Measurements from ENCODE around the gene TBX5. TPM values are rescaled to one million over a fixed set of nuclear protein-coding genes. Genes with fewer than 3 reads are reported as not detected.
A peak's percentile ranks its signal among the peaks of the same experiment; 100 is the strongest.
"Not testable (repeated sequence)": the region's sequence is repeated elsewhere in the genome, so short reads cannot be mapped to it uniquely, and the experiment has no call there.

Gene TBX5
- total and polyA plus RNA-seq, 2 experiments from 2014 or later: 0.21 TPM; not detected in 1

- TF ChIP-seq ZNF462 (CRISPR knock-in tag; IDR thresholded peaks at IDR 0.05) (no peak), ZNF114 (CRISPR knock-in tag; IDR thresholded peaks at IDR 0.05) (no peak), POLR2AphosphoS5 (IDR thresholded peaks at IDR 0.05; ENCODE audit: low read depth) (no peak), JUNB (IDR thresholded peaks at IDR 0.05; ENCODE audit: unreplicated experiment) (no peak)
Observed at GRCh38 chr12:114360485-114360884, 45.5 kb downstream of the TBX5 start (continued).

GRCh38 chr12:114355389-114356088, 50.4 kb downstream of the TBX5 start:
- DNase-seq (ENCODE audit: low spot score) (peak; percentile 82), ATAC-seq (peak; percentile 99)
- no peak overlapping the region for H3K4me3 Mint-ChIP-seq
- H3K4me2 ChIP-seq: no peak overlapping the region
- H4K20me1 ChIP-seq (replicated peaks; ENCODE audit: insufficient read depth): no peaks in the 10 kb centered on the region
- no peaks in the 10 kb centered on the region for H3K36me3 Mint-ChIP-seq (ENCODE audit: low read depth)
- no peaks in the 10 kb centered on the region for H3F3A ChIP-seq (replicated peaks; ENCODE audit: low read depth)
- no peaks in the 10 kb centered on the region for H3K4me1 ChIP-seq (ENCODE audit: insufficient read depth)
- no peaks in the 10 kb centered on the region for H3K36me3 ChIP-seq (ENCODE audit: insufficient read depth)
- H3K4me1 Mint-ChIP-seq: peaks cover 7% of the 10 kb centered on the region; the same call in 2 of the 3 replicates
- H3K79me2 ChIP-seq (replicated peaks; ENCODE audit: insufficient read depth): no peaks in the 10 kb centered on the region
- H3K9me3 Mint-ChIP-seq: no peaks in the 10 kb centered on the region
- H3K27me3 Mint-ChIP-seq (ENCODE audit: insufficient read depth, low read depth, poor library complexity): peaks cover under 1% of the 10 kb centered on the region
- no peak overlapping the region for H3K27ac ChIP-seq (ENCODE audit: low read depth)
- TF ChIP-seq, protein P1, sequence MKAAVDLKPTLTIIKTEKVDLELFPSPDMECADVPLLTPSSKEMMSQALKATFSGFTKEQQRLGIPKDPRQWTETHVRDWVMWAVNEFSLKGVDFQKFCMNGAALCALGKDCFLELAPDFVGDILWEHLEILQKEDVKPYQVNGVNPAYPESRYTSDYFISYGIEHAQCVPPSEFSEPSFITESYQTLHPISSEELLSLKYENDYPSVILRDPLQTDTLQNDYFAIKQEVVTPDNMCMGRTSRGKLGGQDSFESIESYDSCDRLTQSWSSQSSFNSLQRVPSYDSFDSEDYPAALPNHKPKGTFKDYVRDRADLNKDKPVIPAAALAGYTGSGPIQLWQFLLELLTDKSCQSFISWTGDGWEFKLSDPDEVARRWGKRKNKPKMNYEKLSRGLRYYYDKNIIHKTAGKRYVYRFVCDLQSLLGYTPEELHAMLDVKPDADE (IDR thresholded peaks at IDR 0.05): no peak
- TF ChIP-seq, protein P2, sequence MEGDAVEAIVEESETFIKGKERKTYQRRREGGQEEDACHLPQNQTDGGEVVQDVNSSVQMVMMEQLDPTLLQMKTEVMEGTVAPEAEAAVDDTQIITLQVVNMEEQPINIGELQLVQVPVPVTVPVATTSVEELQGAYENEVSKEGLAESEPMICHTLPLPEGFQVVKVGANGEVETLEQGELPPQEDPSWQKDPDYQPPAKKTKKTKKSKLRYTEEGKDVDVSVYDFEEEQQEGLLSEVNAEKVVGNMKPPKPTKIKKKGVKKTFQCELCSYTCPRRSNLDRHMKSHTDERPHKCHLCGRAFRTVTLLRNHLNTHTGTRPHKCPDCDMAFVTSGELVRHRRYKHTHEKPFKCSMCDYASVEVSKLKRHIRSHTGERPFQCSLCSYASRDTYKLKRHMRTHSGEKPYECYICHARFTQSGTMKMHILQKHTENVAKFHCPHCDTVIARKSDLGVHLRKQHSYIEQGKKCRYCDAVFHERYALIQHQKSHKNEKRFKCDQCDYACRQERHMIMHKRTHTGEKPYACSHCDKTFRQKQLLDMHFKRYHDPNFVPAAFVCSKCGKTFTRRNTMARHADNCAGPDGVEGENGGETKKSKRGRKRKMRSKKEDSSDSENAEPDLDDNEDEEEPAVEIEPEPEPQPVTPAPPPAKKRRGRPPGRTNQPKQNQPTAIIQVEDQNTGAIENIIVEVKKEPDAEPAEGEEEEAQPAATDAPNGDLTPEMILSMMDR (conservative IDR thresholded peaks at IDR 0.05; ENCODE audit: low read depth in 2 of 2): peak; percentile 71 to 88
- no peak overlapping the region for H3K27ac Mint-ChIP-seq
- H3K9me2 ChIP-seq (ENCODE audit: insufficient read depth): no peaks in the 10 kb centered on the region; the same call in 1 of the 2 replicates
- H3K4me3 ChIP-seq: no peak overlapping the region
- H2AFZ ChIP-seq: no peak overlapping the region
- no peaks in the 10 kb centered on the region for H3K27me3 ChIP-seq (ENCODE audit: insufficient read depth)

DNA sequence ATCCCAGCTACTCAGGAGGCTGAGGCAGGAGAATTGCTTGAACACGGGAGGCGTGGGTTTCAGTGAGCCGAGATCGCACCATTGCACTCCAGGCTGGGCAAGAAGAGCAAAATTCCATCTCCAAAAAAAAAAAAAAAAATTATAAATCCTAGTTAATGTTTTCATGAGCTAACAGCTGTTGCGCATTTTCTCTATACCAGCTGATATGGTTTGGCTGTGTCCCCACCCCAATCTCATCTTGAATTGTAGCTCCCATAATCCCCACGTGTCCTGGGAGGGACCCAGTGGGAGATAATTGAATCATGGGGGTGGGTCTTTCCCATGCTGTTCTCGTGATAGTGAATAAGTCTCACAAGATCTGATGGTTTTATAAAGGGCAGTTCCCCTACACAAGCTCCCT, 56.7 kb downstream of the TBX5 start:
- H3K9me3 Mint-ChIP-seq; H3K36me3 Mint-ChIP-seq (ENCODE audit: low read depth); ATAC-seq; H3K79me2 ChIP-seq (replicated peaks; ENCODE audit: insufficient read depth); H3K27ac ChIP-seq (ENCODE audit: low read depth); H3K36me3 ChIP-seq (ENCODE audit: insufficient read depth); H3K4me2 ChIP-seq; H3K27me3 ChIP-seq (ENCODE audit: insufficient read depth); H2AFZ ChIP-seq; H3K4me1 ChIP-seq (ENCODE audit: insufficient read depth); H3K4me3 Mint-ChIP-seq; H3K27me3 Mint-ChIP-seq (ENCODE audit: insufficient read depth, low read depth, poor library complexity); DNase-seq (ENCODE audit: low spot score); H4K20me1 ChIP-seq (replicated peaks; ENCODE audit: insufficient read depth); H3K4me1 Mint-ChIP-seq; H3K9me2 ChIP-seq (ENCODE audit: insufficient read depth); H3F3A ChIP-seq (replicated peaks; ENCODE audit: low read depth); H3K27ac Mint-ChIP-seq; H3K4me3 ChIP-seq: not testable (repeated sequence)
